Fibroblast of lung (primary cell): ENCODE data around the gene CAMK2B. TPM values are rescaled to one million over a fixed set of nuclear protein-coding genes. Genes with fewer than 3 reads are reported as not detected.

Experiments used
- DNase-seq, 2 donors: peaks; one replicate each; pipeline versions ENCODE4 v3.0.0 to v3.0.0-alpha.2; 2010; ENCODE audit warnings: low read depth in 2 of 2
- H2AFZ ChIP-seq: 2 replicates; pipeline ENCODE4 v1.5.1; 2012; ENCODE audit warnings: low read length, control low read depth, inconsistent platforms
- H3K27ac ChIP-seq: 2 replicates; pipeline ENCODE4 v1.5.1; 2011; ENCODE audit warnings: low read length, control low read depth; ENCODE audit not compliant: insufficient read depth
- H3K27me3 ChIP-seq: 2 replicates; pipeline ENCODE4 v1.5.1; 2011; ENCODE audit warnings: mild to moderate bottlenecking, low read length; ENCODE audit not compliant: control insufficient read depth, insufficient read depth
- H3K36me3 ChIP-seq: 2 replicates; pipeline ENCODE4 v1.5.1; 2011; ENCODE audit warnings: low read length; ENCODE audit not compliant: control insufficient read depth, insufficient read depth
- H3K4me1 ChIP-seq: 2 replicates; pipeline ENCODE4 v1.5.1; 2011; ENCODE audit warnings: low read length; ENCODE audit not compliant: control insufficient read depth, insufficient read depth; ENCODE audit errors: extremely low read depth
- H3K4me2 ChIP-seq: 2 replicates; pipeline ENCODE4 v1.5.1; 2011; ENCODE audit warnings: low read length, control low read depth; ENCODE audit not compliant: insufficient read depth; ENCODE audit errors: extremely low read depth
- H3K4me3 ChIP-seq, 4 experiments: fragments of 200-600 bp in 1 of 4; sonication (generic) in 1 of 4; replicated peaks in 1 of 4; 2 replicates each; pipeline ENCODE4 v1.5.1; 2011 to 2016; ENCODE audit warnings: low read length in 4 of 4, low read depth in 3 of 4, mild to moderate bottlenecking in 3 of 4, control low read depth in 2 of 4, inconsistent platforms in 1 of 4, mixed read lengths in 1 of 4; ENCODE audit not compliant: insufficient read depth in 1 of 4; ENCODE audit errors: control extremely low read depth in 1 of 4
- H3K79me2 ChIP-seq: 2 replicates; pipeline ENCODE4 v1.5.1; 2012; ENCODE audit warnings: mild to moderate bottlenecking, low read length, inconsistent platforms; ENCODE audit not compliant: control insufficient read depth, insufficient read depth
- H3K9ac ChIP-seq: 2 replicates; pipeline ENCODE4 v1.5.1; 2011; ENCODE audit warnings: mild to moderate bottlenecking, low read length, control low read depth; ENCODE audit not compliant: insufficient read depth
- H3K9me3 ChIP-seq: 2 replicates; pipeline ENCODE4 v1.5.1; 2012; ENCODE audit warnings: low read depth, low read length; ENCODE audit not compliant: control insufficient read depth, insufficient read depth
- H4K20me1 ChIP-seq: 2 replicates; pipeline ENCODE4 v1.5.1; 2011; ENCODE audit warnings: low read length; ENCODE audit not compliant: control insufficient read depth, insufficient read depth; ENCODE audit errors: extremely low read depth
- EZH2 ChIP-seq: IDR thresholded peaks from 2 replicates; pipeline ENCODE4 v1.5.1; 2012; ENCODE audit warnings: low read length, control low read depth, mild to moderate bottlenecking; ENCODE audit errors: missing control alignments
- polyA plus RNA-seq, 2 donors: library from polyadenylated mRNA; depleted of rRNA in 1 of 2; stranded (reverse) in 1 of 2; unstranded in 1 of 2; fragments of >200 nt; gene quantifications; 2 replicates each; pipeline ENCODE4 v1.2.1, GENCODE V29; 2011 to 2012; ENCODE audit warnings: missing spikeins in 1 of 2
- total RNA-seq: library from RNA; depleted of rRNA; stranded (reverse); fragments of >200 nt; gene quantifications from 2 replicates; pipeline ENCODE4 v1.2.1, GENCODE V29; 2014
- TF ChIP-seq, protein P1 (sequence below), 2 donors: IDR thresholded peaks in 1 of 2; conservative IDR thresholded peaks in 1 of 2; 1 replicate in 1 of 2; 2 replicates in 1 of 2; pipeline ENCODE4 v1.5.1; 2011 to 2012; ENCODE audit warnings: low read length in 2 of 2, control low read depth in 1 of 2, inconsistent platforms in 1 of 2, low read depth in 1 of 2, mild to moderate bottlenecking in 1 of 2

The CAMK2B gene
- total and polyA plus RNA-seq, 2 donors (not counting 1 experiment from before 2014, with no cell fraction given): 0.06 to 0.17 TPM

DNA sequence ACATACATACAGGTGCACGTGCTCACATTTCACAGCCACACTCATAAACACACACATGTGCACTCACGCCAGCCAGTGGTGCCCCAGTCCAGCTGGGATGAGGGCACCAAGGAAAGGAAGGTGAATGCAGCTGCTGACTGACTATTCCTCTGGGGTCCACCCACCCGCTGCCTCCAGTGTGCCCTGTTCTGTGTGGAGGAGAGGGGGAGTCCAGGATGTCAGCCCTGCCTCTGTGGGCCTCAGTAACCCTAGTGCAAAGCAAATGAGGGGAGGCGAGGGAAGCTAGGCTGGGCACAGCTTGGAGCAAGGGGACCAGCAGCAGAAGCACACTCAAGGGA is 67.0 kb downstream of the CAMK2B start:
- H2AFZ ChIP-seq: no peak overlapping the region
- no peak overlapping the region for H3K4me2 ChIP-seq
- TF ChIP-seq EZH2: no peak
- TF ChIP-seq, protein P1, sequence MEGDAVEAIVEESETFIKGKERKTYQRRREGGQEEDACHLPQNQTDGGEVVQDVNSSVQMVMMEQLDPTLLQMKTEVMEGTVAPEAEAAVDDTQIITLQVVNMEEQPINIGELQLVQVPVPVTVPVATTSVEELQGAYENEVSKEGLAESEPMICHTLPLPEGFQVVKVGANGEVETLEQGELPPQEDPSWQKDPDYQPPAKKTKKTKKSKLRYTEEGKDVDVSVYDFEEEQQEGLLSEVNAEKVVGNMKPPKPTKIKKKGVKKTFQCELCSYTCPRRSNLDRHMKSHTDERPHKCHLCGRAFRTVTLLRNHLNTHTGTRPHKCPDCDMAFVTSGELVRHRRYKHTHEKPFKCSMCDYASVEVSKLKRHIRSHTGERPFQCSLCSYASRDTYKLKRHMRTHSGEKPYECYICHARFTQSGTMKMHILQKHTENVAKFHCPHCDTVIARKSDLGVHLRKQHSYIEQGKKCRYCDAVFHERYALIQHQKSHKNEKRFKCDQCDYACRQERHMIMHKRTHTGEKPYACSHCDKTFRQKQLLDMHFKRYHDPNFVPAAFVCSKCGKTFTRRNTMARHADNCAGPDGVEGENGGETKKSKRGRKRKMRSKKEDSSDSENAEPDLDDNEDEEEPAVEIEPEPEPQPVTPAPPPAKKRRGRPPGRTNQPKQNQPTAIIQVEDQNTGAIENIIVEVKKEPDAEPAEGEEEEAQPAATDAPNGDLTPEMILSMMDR (conservative IDR thresholded peaks at IDR 0.05 in 1 of 2, IDR thresholded peaks at IDR 0.05 in 1 of 2; ENCODE audit: low read depth in 1 of 2, low read length in 2 of 2): no peak
- H4K20me1 ChIP-seq: no peaks in the 10 kb centered on the region
- no peak for DNase-seq
- H3K9ac ChIP-seq: no peak overlapping the region
- no peak overlapping the region for H3K4me3 ChIP-seq
- H3K27me3 ChIP-seq: no peaks in the 10 kb centered on the region
- no peaks in the 10 kb centered on the region for H3K9me3 ChIP-seq
- no peaks in the 10 kb centered on the region for H3K79me2 ChIP-seq
- H3K27ac ChIP-seq: peak overlapping the region; percentile 66
- peaks cover 26% of the 10 kb centered on the region for H3K4me1 ChIP-seq
- H3K36me3 ChIP-seq: no peaks in the 10 kb centered on the region

DNA sequence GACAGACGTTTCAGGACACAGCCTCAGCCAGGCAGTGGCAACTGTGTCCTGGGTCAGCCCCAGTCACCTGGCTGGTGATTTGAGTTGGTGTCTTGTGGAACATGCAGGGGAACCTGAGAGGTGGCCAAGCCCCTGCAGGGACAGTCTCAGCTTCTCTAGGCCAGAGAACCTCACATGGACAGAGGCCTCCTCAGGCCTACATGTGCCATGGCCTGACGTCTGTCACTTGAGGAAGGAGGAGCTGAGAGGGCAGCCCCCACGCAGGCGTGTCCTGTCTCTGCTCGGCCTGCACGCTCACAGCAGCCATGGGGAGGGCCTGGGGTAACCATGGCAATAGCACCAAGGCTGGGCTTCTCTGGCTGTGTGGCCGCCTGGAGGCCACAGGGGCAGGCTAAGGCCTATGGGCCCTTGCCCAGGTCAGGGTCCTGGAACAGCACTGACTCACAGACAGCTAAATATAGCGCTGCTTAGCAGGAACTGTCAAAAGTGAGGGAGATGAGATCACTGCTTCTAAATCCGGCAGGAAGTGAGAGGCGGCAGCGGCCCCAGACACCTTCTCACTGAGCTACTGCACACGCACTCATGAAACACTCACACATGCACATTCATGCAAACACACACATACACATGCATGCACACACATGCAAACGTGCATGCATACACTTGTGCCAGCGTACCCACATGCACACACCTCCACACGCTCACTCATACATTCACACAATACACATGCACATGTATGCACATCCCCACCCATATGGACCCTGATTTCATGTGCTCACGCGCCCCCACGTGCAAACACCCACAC is 67.6 kb downstream of the CAMK2B start:
- H3K36me3 ChIP-seq: no peaks in the 10 kb centered on the region
- H3K9ac ChIP-seq: peak overlapping the region; percentile 1

DNA sequence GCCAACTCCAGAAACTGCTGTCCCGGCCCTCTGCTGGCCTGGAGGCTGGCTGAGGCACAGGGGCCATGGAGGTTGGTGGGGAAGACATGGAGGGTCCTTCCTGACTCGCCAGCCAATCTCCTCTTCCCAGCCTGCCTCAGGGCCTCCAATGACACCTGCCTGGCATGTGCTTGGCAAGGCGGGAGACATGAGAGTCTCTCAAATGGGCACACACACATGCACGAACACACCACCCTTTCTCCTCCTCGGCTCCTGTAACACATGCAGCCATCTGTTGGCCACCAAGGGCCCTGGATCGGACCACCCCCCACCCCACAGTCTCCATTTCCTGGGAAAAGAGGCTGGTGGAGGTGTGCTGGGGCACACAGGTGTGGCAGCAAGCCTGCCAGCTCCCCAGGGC is 68.2 kb downstream of the CAMK2B start:
- DNase-seq: no peak
- H3K4me3 ChIP-seq: no peak overlapping the region
- TF ChIP-seq, protein P1 (conservative IDR thresholded peaks at IDR 0.05 in 1 of 2, IDR thresholded peaks at IDR 0.05 in 1 of 2; ENCODE audit: low read depth in 1 of 2, low read length in 2 of 2): no peak
- TF ChIP-seq EZH2: no peak
- H3K27me3 ChIP-seq: no peaks in the 10 kb centered on the region
- H3K79me2 ChIP-seq: no peaks in the 10 kb centered on the region
- no peak overlapping the region for H3K4me2 ChIP-seq
- H3K27ac ChIP-seq: peak overlapping the region; percentile 72
- peaks cover 26% of the 10 kb centered on the region for H3K4me1 ChIP-seq
- H4K20me1 ChIP-seq: no peaks in the 10 kb centered on the region
- no peak overlapping the region for H2AFZ ChIP-seq
- no peaks in the 10 kb centered on the region for H3K9me3 ChIP-seq
- peak overlapping the region; percentile 1 for H3K9ac ChIP-seq
- no peaks in the 10 kb centered on the region for H3K36me3 ChIP-seq

More for the DNA sequence above, 67.6 kb downstream of the CAMK2B start:
- H3K27me3 ChIP-seq: no peaks in the 10 kb centered on the region
- H3K4me2 ChIP-seq: peak overlapping the region; percentile 11
- no peaks in the 10 kb centered on the region for H3K79me2 ChIP-seq
- H2AFZ ChIP-seq: no peak overlapping the region
- H3K9me3 ChIP-seq: no peaks in the 10 kb centered on the region
- H4K20me1 ChIP-seq: no peaks in the 10 kb centered on the region
- H3K4me3 ChIP-seq: no peak overlapping the region
- H3K27ac ChIP-seq: peak overlapping the region; percentile 72
- H3K4me1 ChIP-seq: peaks cover 26% of the 10 kb centered on the region
- TF ChIP-seq, protein P1 (conservative IDR thresholded peaks at IDR 0.05 in 1 of 2, IDR thresholded peaks at IDR 0.05 in 1 of 2; ENCODE audit: low read depth in 1 of 2, low read length in 2 of 2): no peak
- TF ChIP-seq EZH2: no peak
- DNase-seq: peak; percentile 89 to 94
